GM19324 (cell line): Measurements from ENCODE around the gene MYH11.

Experiments used
- ATAC-seq: cut with Tn5 transposase; IDR thresholded peaks from one replicate; pipeline ENCODE4 v1.9.1; 2021; ENCODE audit warnings: mild to moderate bottlenecking, moderate library complexity; ENCODE audit not compliant: unreplicated experiment, low FRiP score

The MYH11 gene

DNA sequence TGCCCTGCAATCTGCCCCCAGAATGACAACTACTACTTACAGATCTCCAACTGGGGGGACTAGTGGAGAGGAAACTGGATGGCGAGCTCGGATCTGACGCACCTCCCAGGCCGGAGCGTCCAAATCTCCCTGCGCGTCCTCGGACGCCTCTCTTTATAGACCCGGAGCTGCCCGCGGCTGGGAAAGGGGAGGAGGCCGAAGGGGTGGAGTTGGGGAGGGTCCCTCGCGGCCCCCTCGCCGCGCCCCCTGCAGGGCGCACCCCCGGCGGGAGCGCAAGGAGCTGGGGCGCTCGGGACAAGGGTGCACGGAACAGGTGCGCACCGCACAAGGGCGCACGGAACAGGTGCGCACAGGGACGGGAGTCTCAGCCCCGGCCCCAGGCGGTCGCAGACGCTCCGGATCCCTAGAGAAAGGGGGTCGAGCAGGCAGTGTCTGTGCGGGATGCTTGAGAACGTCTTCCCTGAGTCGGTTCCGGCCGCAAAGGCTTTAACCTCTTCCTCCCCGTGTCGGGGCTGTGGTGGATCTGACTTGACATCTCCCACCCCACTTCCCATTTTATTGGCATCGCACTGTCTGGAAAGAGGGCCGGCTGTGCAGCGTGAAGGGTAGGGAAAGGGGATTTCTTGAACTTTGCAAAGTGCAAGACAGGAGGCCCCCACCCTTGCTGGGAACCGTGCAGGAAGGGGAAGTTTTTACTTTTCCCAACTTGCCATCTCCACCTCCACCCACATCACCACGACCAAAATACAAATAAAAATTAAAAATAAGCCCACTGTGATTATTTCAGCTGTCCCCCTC lies at the start of gene MYH11:
MYH11 (minus strand) TSS at position 128 of the 798 bp plus-strand sequence. CDS start 18,776 bp downstream, outside the sequence.
- ATAC-seq = no peak

DNA sequence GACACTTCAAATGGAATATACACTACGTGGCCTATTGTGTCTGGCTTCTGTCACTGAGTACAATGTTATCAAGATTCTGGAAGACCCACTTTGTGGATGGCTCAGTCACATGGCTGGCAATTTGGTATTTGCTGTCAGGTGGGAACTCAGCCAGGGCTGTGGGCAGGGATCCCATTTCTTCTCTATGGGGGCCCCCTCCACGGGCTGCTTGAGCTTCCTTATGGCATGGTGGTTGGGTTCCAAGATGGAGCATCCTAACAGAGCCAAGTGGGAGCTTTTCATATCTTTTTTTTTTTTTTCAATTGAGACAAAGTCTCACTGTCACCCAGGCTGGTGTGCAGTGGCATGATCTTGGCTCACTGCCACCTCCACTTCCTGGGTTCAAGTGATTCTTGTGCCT lies 49.6 kb upstream of the MYH11 start:
- no peak for ATAC-seq

DNA sequence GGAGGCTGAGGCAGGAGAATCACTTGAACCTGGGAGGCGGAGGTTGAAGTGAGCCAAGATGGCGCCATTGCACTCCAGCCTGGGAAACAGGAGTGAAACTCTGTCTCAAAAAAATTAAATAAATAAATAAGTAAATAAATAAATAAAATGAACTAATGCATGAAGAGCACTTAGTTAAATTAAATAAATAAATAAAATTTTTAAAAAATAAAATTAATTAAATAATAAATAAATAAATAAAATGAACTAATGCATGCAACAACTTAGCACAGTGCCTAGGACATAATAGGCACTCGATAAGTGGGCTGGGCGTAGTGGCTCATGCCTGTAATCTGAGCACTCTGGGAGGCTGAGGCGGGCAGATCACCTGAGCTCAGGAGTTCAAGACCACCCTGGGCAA lies 47.1 kb upstream of the MYH11 start:
- no peak for ATAC-seq

DNA sequence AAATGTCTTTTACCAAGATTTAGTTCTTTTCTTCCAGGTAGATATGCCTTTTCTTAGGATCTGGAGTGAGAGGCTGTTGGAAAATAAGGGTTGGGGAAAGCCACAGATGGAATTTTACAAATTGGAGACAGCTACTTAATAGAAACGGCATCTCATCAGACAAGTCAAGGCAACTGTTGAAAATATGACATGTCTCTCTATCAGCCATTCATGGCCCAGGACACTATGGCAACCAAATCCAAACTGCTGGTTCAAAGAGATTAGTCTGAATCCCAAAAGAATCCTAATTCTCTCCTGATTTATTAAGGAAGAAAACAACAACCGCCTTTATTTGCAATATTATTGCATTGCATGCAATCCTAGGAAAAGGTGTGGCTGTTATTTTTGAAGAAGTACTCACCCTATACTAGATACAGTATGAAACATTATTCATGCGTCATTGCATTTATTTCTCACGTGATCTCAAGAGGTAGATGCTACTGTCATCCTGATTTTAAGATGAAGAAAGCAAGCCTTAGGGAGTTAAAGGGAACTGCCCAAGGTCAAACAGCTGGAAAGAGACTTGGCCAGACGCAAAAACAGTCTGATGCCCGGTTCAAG lies 44.2 kb upstream of the MYH11 start:
- ATAC-seq = no peak

DNA sequence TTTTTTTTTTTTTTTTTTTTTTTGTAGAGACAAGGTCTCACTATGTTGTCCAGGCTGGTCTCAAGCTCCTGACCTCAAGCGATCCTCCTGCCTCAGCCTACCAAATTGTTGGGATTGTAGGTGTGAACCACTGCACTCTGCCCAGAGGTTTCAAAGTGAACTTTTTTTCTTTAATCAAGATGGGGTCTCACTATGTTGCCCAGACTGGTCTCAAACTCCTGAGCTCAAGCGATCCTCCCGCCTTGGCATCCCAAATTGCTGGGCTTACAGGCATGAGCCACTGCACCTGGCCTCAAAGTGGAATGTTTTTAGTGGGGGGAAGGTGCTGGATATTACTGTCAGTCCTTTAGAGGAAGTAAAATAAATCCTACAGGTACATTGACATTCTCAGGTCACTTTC lies 43.5 kb upstream of the MYH11 start:
- no peak for ATAC-seq

DNA sequence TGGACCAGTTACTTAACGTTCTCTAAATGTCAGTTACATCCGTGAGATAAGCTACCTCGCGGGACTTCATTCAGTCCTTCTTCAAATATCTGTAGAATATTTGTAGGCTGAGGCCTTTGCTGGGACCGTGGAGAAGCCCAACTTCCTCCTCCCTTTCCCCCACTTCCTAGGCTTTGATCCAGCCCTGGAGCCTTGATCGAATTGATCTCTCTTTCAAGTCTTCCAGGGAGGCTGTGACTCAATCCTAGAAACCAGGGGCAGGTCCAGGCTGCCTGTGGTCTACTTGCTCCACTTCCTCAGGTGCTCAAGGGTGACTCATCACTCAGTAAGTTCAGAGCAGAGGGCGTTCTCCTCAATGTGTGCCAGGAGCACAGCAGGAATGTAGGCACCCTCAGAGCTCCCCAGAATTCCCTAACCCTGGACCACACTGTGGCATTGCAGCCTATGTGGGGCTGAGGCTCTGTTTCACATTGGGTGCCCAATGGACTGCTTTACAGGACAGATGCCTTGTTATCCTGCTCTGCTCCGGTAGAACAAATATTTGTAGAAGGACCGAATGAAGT lies 42.8 kb upstream of the MYH11 start:
- ATAC-seq = no peak

DNA sequence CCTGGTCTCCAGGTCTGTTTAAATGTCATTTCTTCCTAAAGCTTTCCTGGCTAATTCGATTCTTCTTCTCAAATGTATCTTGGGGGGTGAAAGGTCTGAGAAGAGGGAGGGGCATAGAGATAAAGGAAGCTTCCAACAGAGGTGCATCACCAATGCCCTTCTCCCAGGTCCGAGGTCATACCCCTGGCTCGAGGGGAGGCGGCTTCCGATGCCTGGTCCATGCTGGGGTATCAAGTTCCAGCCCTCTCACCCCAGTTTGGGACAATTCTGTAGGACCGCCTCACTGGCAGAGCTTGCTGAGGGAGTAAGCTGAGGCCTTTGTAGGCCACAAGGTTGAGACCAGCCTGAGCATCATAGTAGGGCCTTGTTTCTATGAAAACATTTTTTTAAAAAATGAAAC lies 41.8 kb upstream of the MYH11 start:
- no peak for ATAC-seq

DNA sequence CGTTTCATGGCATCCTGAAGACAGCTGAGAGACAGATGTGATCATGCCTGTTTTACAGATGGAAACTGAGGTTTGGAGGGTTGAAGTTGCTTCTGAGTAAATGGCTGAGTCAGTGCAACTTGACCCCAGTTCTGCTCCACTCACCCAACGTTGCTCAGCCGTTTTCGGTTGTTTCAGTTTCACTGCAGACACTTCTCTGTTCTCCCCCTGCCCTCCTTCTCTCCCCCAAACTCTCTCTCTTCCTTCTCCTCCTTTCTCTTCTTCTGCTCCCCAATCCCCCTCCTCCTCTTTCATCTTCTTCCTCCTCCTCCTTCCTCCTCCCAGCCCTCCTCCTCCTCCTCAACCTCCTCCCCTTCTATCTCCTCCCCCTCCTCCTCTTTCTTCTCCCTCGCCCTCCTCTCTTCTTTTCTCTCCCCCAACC lies 41.0 kb upstream of the MYH11 start:
- no peak for ATAC-seq

DNA sequence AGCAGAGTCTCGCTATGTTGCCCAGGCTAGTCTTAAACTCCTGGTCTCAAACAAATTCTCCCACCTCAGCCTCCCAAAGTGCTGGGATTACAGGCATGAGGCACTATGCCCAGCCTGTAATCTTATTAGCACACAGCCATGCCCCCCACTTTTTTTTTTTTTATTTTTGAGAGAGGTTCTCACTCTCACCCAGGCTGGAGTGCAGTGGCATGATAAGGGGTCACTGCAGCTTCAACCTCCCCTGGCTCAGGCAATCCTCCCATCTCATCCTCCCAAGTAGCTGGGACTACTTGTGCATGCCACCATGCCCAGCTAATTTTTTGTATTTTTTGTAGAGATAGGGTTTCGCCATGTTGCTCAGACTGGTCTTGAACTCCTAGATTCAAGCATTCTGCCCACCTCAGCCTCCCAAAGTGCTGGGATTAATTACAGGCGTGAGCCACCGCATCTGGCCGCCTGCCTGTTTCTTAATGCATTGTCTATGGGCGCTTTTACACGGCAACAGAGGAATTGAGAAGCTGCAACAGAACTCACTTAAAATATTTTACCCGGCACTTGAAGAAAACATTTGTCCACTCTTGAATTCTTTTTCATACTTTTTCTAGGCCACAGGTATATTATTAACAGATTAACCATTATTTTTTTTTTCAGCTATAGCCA lies 40.4 kb upstream of the MYH11 start:
- no peak for ATAC-seq

DNA sequence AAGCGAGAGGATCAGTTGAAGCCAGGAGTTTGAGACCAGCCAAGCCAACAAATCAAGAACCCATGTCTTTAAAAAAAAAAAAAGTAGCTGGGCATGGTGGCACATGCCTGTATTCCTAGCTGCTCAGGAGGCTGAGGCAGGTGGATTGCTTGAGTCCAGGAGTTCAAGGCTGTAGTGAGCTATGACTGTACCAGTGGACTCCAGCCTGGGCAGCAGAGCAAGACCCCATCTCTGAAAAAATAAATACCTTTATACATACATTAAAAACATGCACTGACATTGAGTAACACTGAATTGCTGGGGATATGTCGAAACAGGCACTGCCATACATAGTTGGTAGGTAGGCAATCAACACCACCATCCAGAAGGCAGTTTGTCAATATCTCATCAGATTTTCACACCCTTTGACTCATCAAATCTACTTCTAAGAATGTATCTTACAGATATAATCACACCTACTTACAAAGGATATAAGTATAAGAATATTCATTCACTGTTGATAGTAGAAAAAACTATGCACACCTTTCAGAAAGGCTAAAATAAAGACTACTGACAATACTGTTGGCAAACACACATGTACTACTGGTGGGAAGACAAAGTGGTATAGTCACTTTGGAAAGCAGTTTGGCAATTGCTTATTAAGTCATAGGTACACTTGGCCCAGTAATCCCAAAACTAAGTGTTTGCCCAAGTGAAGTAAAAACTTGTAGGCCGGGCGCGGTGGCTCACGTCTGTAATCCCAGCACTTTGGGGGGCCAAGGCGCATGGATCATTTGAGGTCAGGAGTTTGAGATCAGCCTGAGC lies 37.9 kb upstream of the MYH11 start:
- ATAC-seq = no peak

DNA sequence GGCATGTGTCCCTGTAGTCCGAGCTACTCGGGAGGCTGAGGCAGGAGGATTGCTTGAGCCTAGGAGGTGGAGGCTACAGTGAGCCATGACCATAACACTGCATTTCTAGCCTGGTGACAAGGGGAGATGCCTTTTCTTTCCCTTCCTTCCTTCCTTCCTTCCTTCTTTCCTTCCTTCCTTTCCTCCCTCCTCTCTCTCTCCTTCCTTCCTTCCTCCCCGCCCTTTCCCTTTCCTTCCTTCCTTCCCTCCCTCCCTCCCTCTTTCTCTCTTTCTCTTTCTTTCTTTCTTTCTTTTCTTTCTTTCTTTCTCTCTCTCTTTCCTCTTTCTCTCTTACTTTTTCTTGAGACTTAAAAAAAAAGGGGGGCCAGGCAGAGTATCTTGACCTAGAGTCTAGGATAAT lies 34.7 kb upstream of the MYH11 start:
- no peak for ATAC-seq

DNA sequence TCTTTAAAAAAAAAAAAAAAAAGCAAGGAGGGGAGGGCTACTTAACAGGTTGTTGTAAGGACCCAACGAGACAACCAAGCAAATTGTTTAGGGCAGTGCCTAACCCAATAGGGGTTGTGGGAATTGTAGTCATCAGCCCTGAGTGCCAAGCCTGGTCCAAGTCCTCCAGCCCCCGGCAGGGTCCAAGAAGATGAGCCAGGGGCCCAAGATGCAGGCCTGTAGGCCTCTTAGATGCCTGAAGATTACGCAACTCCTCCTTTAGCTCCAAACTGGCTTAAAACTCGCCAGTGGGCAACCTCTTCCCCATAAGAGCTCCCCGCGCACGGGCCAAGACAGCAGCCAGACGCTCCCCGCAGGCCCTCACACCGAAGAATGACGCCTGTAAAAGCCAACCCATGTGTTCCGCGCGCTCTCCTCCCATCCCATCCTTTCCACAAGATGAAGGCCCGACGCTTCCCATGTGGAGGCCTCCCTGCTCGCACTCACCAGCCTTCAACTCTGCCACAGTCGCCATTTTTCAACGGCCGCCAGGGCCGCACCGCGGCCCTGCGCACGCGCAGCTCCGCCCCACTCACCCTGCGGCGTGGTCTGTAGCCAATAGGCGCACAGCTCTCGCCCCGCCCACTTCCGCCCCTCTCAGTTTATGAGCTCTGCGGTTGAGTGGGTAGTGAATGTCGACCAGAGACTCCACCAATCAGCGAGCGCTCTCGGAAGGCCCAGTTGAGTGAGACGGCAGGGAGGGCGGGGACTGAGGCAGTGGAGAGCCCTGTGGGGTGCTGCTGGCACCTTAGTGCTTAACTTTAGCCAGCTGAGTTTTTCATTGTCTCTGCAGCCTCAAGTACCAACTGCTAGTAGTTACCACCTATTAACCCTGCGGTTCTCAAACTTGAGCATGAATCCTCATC lies 31.5 kb upstream of the MYH11 start, which contains the start of gene CEP20:
CEP20 (minus strand) TSS at position 532 of the 905 bp plus-strand sequence; CDS start at position 514, 18 bp downstream.
- ATAC-seq = peak; percentile 99

DNA sequence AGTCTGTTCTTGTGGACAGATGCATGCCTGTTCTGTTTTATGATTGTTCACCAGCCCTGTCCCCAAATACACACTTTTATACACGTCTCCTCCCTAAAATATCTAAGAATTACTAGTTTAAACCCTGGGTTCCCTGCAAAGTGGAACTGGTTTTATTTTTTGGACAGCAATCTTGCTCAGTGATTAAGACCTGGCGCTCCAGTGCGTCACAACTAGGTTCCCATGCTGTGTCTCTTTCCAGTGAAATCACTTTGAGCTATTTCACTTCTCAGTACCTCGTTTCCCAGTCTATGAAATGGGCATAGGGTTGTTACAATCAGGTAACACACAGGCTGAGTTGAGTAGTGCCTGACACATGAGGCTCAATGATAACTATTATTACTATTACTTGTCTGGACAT lies 30.5 kb upstream of the MYH11 start:
- ATAC-seq = no peak

DNA sequence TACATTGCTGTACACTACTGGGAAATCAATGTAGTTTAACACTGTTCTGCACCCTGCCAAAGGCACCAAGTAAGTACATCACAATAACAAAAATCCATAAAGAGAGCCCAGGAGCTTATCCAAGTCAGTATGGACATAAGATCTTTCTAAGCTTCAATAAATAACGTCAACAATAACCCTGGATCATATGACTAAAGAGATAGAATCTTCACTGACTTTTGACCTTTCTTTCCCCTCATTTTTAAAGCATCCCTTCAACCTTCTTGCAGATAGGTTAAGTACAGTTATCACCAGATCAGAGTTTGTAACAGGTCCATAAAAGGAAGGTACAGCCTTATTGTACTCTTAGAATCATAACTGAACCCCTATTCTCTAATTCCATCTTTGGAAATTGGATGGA lies 29.2 kb upstream of the MYH11 start:
- no peak for ATAC-seq

DNA sequence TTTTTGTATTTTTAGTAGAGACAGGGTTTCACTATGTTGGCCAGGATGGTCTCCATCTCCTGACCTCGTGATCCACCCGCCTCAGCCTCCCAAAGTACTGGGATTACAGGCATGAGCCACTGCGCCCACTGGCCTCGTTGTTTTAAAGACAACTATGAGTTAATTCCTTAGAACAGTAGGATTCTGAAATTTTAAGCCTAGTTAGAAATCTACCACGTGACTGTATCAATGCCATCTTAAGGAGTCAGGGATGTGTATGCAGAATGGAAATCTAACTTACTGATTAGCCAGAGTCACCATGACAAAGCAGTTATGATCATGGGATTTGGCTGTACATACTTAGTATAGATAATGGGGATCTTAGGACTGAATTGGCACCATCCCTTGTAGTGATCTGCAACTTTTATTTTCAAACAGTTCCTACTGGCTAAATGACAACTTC lies 28.8 kb upstream of the MYH11 start:
- no peak for ATAC-seq

DNA sequence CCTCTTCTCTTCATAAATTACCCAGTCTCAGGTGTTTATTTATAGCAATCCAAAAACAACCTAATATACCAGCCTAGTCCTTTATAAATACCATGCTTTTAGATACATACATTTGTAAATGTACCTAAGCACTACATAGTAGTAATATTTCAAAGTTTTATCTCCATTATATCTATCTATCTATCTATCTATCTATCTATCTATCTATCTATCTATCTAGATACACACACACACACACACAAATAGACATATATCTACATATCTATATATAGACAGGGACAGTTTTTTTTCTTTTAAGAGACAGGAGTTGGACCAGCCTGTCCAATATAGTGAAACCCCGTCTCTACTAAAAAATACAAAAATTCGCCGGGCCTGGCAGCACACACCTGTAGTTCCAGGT lies 25.7 kb upstream of the MYH11 start:
- ATAC-seq = no peak

DNA sequence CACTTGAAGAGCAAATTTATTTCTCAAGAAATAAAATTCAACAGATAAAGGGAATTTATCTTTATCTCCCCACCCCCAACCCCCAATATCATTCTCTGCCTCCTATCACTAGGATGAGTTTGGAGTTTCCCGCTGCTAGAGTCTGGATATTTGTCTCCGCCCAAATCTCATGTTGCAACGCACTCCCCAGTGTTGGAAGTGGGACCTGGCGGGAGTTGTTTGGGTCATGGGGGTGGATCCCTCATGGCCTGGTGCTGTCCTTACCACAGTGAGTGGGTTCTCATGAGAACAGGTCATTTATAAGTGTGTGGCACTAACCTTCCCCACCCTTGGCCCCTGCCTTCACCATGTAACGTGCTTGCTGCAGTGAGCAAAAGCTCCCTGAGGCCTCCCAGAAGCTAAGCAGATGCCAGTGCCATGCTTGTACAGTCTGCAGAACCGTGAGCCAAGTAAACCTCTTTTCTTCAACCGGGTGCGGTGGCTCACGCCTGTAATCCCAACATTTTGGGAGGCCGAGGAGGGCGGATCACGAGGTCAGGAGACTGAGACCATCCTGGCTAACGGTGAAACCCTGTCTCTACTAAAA lies 25.1 kb upstream of the MYH11 start:
- ATAC-seq = no peak

DNA sequence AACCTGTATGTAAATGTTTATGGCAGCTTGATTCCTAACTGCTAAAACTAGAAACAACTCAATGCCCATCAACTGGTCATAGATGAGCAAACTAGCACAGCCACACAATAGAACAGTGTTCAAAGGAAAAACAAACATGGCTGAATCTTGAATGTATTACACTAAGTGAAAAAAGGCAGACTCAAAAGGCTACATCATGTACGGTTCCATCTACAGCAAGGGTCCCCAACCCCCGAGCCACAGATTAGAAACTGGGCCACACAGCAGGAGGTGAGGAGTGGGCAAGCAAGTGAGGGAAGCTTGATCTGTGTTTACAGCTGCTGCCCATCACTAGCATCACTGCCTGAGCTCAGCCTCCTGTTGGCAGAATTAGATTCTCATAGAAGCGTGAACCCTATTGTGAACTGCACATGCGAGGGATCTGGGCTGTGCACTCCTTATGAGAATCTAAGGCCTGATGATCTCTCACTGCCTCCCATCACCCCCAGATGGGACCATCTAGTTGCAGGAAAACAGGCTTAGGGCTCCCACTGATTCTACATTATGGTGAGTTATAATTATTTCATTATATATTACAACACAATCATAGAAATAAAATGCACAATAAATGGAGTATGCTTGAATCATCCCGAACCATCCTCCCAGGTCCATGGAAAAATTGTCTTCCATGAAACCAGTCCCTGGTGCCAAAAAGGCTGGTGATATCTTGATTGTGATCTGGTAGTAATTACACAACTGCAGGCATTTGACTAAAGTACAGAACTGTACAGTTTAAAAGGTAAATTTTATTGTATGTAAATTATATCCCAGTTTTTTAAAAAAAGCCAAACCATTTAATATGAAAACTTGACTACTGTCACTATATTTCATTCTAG lies 23.8 kb upstream of the MYH11 start:
- no peak for ATAC-seq
